GM23338 (cell line): ENCODE data around the gene EIF2S3B. TPM values are rescaled to one million over a fixed set of nuclear protein-coding genes. Genes with fewer than 3 reads are reported as not detected.

ENCODE experiments used
- ATAC-seq: fragments of 200-7000 bp; cut with Tn5 transposase; 3 replicates; pipeline ENCODE4 v1.9.1; 2020
- DNase-seq: peaks from one replicate; pipeline ENCODE4 v3.0.0-alpha.2; 2015; ENCODE audit warnings: low spot score
- H2AFZ ChIP-seq: fragments of 200-600 bp; sonication (generic); 2 replicates; pipeline ENCODE4 v1.8.0; 2016; ENCODE audit warnings: antibody characterized with exemption, mild to moderate bottlenecking, moderate library complexity
- H3F3A ChIP-seq: fragments of 200-600 bp; sonication (generic); replicated peaks from 2 replicates; pipeline ENCODE4 v1.8.0; 2017; ENCODE audit warnings: antibody characterized with exemption, mixed run types, low read depth
- H3K27ac ChIP-seq: fragments of 200-600 bp; sonication (generic); 2 replicates; pipeline ENCODE4 v1.6.1; 2016; ENCODE audit warnings: low read depth
- H3K27me3 ChIP-seq: fragments of 200-600 bp; sonication (generic); 2 replicates; pipeline ENCODE4 v1.8.0; 2016; ENCODE audit warnings: mild to moderate bottlenecking, mixed run types, moderate library complexity; ENCODE audit not compliant: insufficient read depth
- H3K36me3 ChIP-seq: fragments of 200-600 bp; sonication (generic); 2 replicates; pipeline ENCODE4 v1.8.0; 2016; ENCODE audit warnings: mild to moderate bottlenecking; ENCODE audit not compliant: insufficient read depth
- H3K4me1 ChIP-seq: fragments of 200-600 bp; sonication (generic); 2 replicates; pipeline ENCODE4 v1.8.0; 2016; ENCODE audit warnings: mild to moderate bottlenecking, moderate library complexity; ENCODE audit not compliant: insufficient read depth
- H3K4me2 ChIP-seq: fragments of 200-600 bp; sonication (generic); 2 replicates; pipeline ENCODE4 v1.7.1; 2017; ENCODE audit warnings: mixed run types
- H3K4me3 ChIP-seq: fragments of 200-600 bp; sonication (generic); 2 replicates; pipeline ENCODE4 v1.6.1; 2016; ENCODE audit warnings: mixed run types
- H3K79me2 ChIP-seq: fragments of 200-600 bp; sonication (generic); replicated peaks from 2 replicates; pipeline ENCODE4 v1.8.0; 2017; ENCODE audit warnings: mild to moderate bottlenecking; ENCODE audit not compliant: insufficient read depth
- H3K9me2 ChIP-seq: fragments of 200-600 bp; sonication (generic); 2 replicates; pipeline ENCODE4 v1.8.0; 2017; ENCODE audit not compliant: insufficient read depth
- H4K20me1 ChIP-seq: fragments of 200-600 bp; sonication (generic); replicated peaks from 2 replicates; pipeline ENCODE4 v1.8.0; 2017; ENCODE audit warnings: mild to moderate bottlenecking; ENCODE audit not compliant: insufficient read depth
- H3K27ac Mint-ChIP-seq: 2 replicates; pipeline ENCODE4 v1.8.0; 2020; ENCODE audit warnings: inconsistent platforms, mild to moderate bottlenecking, moderate library complexity, mixed read lengths
- H3K27me3 Mint-ChIP-seq: 3 replicates; pipeline ENCODE4 v1.8.0; 2022; ENCODE audit warnings: low read depth, mild to moderate bottlenecking, moderate library complexity, mixed read lengths, inconsistent platforms; ENCODE audit not compliant: insufficient read depth, poor library complexity
- H3K36me3 Mint-ChIP-seq: 3 replicates; pipeline ENCODE4 v1.8.0; 2021; ENCODE audit warnings: low read depth, mild to moderate bottlenecking, inconsistent platforms, moderate library complexity, mixed read lengths
- H3K4me1 Mint-ChIP-seq: 3 replicates; pipeline ENCODE4 v1.8.0; 2020; ENCODE audit warnings: mild to moderate bottlenecking, inconsistent platforms, mixed read lengths
- H3K4me3 Mint-ChIP-seq: 3 replicates; pipeline ENCODE4 v1.8.0; 2021; ENCODE audit warnings: moderate library complexity, mild to moderate bottlenecking, inconsistent platforms, mixed read lengths
- H3K9me3 Mint-ChIP-seq: 3 replicates; pipeline ENCODE4 v1.8.0; 2020; ENCODE audit warnings: moderate library complexity, mild to moderate bottlenecking, inconsistent platforms, mixed read lengths
- CREB1 ChIP-seq: fragments of 250-450 bp; sonication (Bioruptor Pico); IDR thresholded peaks from 2 replicates; pipeline ENCODE4 v1.5.0; 2020; ENCODE audit warnings: low read depth, mild to moderate bottlenecking, moderate library complexity
- EZH2 ChIP-seq: fragments of 200-600 bp; sonication (generic); IDR thresholded peaks from one replicate; pipeline ENCODE4 v1.8.0; 2017; ENCODE audit warnings: antibody characterized with exemption, mild to moderate bottlenecking, low read depth; ENCODE audit not compliant: unreplicated experiment
- EZH2phosphoT487 ChIP-seq: fragments of 200-600 bp; sonication (generic); IDR thresholded peaks from one replicate; pipeline ENCODE4 v1.8.1; 2018; ENCODE audit warnings: antibody characterized with exemption; ENCODE audit not compliant: unreplicated experiment
- JUNB ChIP-seq: IDR thresholded peaks from one replicate; pipeline ENCODE4 v1.6.1; 2016; ENCODE audit warnings: antibody characterized with exemption; ENCODE audit not compliant: unreplicated experiment
- NANOG ChIP-seq: IDR thresholded peaks from 2 replicates; pipeline ENCODE4 v1.6.1; 2016; ENCODE audit warnings: antibody characterized with exemption, borderline replicate concordance
- STAT1 ChIP-seq: IDR thresholded peaks from one replicate; pipeline ENCODE4 v1.6.1; 2016; ENCODE audit warnings: antibody characterized with exemption; ENCODE audit not compliant: unreplicated experiment
- ZNF114 ChIP-seq: fragments of 250-450 bp; sonication (Bioruptor Pico); IDR thresholded peaks from 2 replicates; pipeline ENCODE4 v1.5.0; 2020; ENCODE audit warnings: mild to moderate bottlenecking, moderate library complexity
- polyA plus RNA-seq: library from polyadenylated mRNA; unstranded; fragments of >200 nt; fragmentation: Nextera tagmentation; extraction: Ambion mirVana; gene quantifications from 2 replicates; pipeline ENCODE4 v1.2.1, GENCODE V29; 2016
- total RNA-seq: library from RNA; depleted of rRNA; stranded (reverse); fragments of >200 nt; shearing (Covaris generic); gene quantifications from 2 replicates; pipeline ENCODE4 v1.2.3, GENCODE V29; 2014
- TF ChIP-seq, protein P1 (sequence below), 2 experiments: fragments of 200-600 bp in 1 of 2; sonication (generic) in 1 of 2; conservative IDR thresholded peaks; 2 replicates each; pipeline versions ENCODE4 v1.5.1 to v1.6.1; 2016 to 2017; ENCODE audit warnings: antibody characterized with exemption in 2 of 2, low read depth in 2 of 2, mild to moderate bottlenecking in 2 of 2, moderate library complexity in 1 of 2
- TF ChIP-seq, protein P2 (sequence below): IDR thresholded peaks from 2 replicates; pipeline ENCODE4 v1.6.1; 2016; ENCODE audit warnings: antibody characterized with exemption
- TF ChIP-seq, protein P3 (sequence below): fragments of 250-450 bp; sonication (Bioruptor Pico); IDR thresholded peaks from 2 replicates; pipeline ENCODE4 v1.5.0; 2020; ENCODE audit warnings: mild to moderate bottlenecking, moderate library complexity

Gene EIF2S3B
- total and polyA plus RNA-seq, 2 experiments from 2014 or later: 0.24 to 10.8 TPM

DNA sequence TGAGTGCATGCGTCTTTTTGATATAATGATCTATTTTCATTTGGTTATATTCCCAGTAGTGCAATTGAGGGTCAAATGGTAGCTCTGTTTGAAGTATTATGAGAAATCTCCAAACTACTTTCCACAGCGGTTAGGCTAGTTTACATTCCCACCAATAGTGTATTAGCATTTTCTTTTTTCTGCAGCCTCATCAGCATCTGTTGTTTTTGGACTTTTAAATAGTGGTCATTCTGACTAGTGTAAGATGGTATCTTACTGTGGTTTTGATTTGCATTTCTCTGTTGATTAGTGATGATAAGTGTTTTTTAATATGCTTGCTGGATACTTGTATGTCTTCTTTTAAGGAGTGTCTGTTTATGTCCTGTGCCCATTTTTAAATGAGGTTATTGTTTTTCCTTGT lies 48.8 kb upstream of the EIF2S3B start:
- H3K36me3 Mint-ChIP-seq: peaks cover 15% of the 10 kb centered on the region; the same call in 1 of the 3 replicates
- ATAC-seq (no peak), DNase-seq (no peak)

DNA sequence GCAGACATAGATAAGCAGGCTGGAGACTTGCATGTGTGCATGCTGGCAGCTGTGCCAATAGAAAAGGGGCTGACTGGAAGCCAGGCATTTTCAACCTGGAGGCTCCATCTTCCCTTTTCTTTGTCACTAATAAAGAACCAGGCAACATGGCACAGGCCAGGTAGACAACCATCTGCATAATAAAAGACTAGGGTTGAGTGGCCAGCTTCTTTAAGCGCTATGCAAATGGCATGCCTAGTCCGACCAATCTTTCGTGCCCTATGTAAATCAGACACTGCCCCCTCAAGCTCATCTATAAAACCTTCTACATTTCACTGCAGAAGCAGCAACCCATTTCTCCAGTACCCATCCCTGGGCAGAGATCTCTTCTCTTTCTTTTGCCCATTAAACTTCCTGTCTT lies 47.9 kb upstream of the EIF2S3B start:
- Histone ChIP-seq H3K27me3 (no peaks in the 10 kb centered on the region), H3K4me2 (peak overlapping the region; percentile 29), H3K4me3 (no peak overlapping the region), H2AFZ (0 out of 2 replicates have a peak overlapping the region, but pooled peaks have one; percentile 2), H3F3A (no peaks in the 10 kb centered on the region), H3K9me2 (no peaks in the 10 kb centered on the region; the same call in 1 of the 2 replicates), H3K79me2 (no peaks in the 10 kb centered on the region), H3K27ac (0 out of 2 replicates have a peak overlapping the region, but pooled peaks have one; percentile 0), H3K4me1 (peaks cover 9% of the 10 kb centered on the region), H3K36me3 (no peaks in the 10 kb centered on the region), H4K20me1 (no peaks in the 10 kb centered on the region)
- TF ChIP-seq NANOG (no peak), CREB1 (CRISPR knock-in tag) (no peak), JUNB (no peak), EZH2 (no peak), STAT1 (no peak), ZNF114 (0 out of 2 replicates have a peak, but pooled peaks have one; percentile 45)
- TF ChIP-seq, protein P1, sequence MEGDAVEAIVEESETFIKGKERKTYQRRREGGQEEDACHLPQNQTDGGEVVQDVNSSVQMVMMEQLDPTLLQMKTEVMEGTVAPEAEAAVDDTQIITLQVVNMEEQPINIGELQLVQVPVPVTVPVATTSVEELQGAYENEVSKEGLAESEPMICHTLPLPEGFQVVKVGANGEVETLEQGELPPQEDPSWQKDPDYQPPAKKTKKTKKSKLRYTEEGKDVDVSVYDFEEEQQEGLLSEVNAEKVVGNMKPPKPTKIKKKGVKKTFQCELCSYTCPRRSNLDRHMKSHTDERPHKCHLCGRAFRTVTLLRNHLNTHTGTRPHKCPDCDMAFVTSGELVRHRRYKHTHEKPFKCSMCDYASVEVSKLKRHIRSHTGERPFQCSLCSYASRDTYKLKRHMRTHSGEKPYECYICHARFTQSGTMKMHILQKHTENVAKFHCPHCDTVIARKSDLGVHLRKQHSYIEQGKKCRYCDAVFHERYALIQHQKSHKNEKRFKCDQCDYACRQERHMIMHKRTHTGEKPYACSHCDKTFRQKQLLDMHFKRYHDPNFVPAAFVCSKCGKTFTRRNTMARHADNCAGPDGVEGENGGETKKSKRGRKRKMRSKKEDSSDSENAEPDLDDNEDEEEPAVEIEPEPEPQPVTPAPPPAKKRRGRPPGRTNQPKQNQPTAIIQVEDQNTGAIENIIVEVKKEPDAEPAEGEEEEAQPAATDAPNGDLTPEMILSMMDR (conservative IDR thresholded peaks at IDR 0.05; ENCODE audit: low read depth in 2 of 2): no peak; a peak in 1 of 4 replicates
- TF ChIP-seq, protein P2, sequence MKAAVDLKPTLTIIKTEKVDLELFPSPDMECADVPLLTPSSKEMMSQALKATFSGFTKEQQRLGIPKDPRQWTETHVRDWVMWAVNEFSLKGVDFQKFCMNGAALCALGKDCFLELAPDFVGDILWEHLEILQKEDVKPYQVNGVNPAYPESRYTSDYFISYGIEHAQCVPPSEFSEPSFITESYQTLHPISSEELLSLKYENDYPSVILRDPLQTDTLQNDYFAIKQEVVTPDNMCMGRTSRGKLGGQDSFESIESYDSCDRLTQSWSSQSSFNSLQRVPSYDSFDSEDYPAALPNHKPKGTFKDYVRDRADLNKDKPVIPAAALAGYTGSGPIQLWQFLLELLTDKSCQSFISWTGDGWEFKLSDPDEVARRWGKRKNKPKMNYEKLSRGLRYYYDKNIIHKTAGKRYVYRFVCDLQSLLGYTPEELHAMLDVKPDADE: no peak
- TF ChIP-seq, protein P3, sequence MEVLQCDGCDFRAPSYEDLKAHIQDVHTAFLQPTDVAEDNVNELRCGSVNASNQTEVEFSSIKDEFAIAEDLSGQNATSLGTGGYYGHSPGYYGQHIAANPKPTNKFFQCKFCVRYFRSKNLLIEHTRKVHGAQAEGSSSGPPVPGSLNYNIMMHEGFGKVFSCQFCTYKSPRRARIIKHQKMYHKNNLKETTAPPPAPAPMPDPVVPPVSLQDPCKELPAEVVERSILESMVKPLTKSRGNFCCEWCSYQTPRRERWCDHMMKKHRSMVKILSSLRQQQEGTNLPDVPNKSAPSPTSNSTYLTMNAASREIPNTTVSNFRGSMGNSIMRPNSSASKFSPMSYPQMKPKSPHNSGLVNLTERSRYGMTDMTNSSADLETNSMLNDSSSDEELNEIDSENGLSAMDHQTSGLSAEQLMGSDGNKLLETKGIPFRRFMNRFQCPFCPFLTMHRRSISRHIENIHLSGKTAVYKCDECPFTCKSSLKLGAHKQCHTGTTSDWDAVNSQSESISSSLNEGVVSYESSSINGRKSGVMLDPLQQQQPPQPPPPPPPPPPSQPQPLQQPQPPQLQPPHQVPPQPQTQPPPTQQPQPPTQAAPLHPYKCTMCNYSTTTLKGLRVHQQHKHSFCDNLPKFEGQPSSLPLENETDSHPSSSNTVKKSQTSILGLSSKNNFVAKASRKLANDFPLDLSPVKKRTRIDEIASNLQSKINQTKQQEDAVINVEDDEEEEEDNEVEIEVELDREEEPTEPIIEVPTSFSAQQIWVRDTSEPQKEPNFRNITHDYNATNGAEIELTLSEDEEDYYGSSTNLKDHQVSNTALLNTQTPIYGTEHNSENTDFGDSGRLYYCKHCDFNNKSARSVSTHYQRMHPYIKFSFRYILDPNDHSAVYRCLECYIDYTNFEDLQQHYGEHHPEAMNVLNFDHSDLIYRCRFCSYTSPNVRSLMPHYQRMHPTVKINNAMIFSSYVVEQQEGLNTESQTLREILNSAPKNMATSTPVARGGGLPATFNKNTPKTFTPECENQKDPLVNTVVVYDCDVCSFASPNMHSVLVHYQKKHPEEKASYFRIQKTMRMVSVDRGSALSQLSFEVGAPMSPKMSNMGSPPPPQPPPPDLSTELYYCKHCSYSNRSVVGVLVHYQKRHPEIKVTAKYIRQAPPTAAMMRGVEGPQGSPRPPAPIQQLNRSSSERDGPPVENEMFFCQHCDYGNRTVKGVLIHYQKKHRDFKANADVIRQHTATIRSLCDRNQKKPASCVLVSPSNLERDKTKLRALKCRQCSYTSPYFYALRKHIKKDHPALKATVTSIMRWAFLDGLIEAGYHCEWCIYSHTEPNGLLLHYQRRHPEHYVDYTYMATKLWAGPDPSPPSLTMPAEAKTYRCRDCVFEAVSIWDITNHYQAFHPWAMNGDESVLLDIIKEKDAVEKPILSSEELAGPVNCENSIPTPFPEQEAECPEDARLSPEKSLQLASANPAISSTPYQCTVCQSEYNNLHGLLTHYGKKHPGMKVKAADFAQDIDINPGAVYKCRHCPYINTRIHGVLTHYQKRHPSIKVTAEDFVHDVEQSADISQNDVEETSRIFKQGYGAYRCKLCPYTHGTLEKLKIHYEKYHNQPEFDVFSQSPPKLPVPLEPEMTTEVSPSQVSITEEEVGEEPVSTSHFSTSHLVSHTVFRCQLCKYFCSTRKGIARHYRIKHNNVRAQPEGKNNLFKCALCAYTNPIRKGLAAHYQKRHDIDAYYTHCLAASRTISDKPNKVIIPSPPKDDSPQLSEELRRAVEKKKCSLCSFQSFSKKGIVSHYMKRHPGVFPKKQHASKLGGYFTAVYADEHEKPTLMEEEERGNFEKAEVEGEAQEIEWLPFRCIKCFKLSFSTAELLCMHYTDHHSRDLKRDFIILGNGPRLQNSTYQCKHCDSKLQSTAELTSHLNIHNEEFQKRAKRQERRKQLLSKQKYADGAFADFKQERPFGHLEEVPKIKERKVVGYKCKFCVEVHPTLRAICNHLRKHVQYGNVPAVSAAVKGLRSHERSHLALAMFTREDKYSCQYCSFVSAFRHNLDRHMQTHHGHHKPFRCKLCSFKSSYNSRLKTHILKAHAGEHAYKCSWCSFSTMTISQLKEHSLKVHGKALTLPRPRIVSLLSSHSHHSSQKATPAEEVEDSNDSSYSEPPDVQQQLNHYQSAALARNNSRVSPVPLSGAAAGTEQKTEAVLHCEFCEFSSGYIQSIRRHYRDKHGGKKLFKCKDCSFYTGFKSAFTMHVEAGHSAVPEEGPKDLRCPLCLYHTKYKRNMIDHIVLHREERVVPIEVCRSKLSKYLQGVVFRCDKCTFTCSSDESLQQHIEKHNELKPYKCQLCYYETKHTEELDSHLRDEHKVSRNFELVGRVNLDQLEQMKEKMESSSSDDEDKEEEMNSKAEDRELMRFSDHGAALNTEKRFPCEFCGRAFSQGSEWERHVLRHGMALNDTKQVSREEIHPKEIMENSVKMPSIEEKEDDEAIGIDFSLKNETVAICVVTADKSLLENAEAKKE (CRISPR knock-in tag): 0 out of 2 replicates have a peak, but pooled peaks have one; percentile 29
- H3K27me3 Mint-ChIP-seq: peaks cover 2% of the 10 kb centered on the region
- DNase-seq (peak; percentile 84), ATAC-seq (peak; percentile 97)
- H3K36me3 Mint-ChIP-seq: peaks cover 15% of the 10 kb centered on the region; the same call in 1 of the 3 replicates
- H3K27ac Mint-ChIP-seq: peak overlapping the region; percentile 48; the same call in 1 of the 2 replicates
- H3K4me1 Mint-ChIP-seq: peaks cover 11% of the 10 kb centered on the region; the same call in 2 of the 3 replicates
- no peak overlapping the region for H3K4me3 Mint-ChIP-seq
- H3K9me3 Mint-ChIP-seq: peaks cover 28% of the 10 kb centered on the region; the same call in 2 of the 3 replicates

More for the DNA sequence above, 48.8 kb upstream of the EIF2S3B start:
- Histone ChIP-seq H3K79me2 (no peaks in the 10 kb centered on the region), H3F3A (no peaks in the 10 kb centered on the region), H2AFZ (0 out of 2 replicates have a peak overlapping the region, but pooled peaks have one; percentile 2), H3K9me2 (no peaks in the 10 kb centered on the region; the same call in 1 of the 2 replicates), H4K20me1 (no peaks in the 10 kb centered on the region), H3K27me3 (no peaks in the 10 kb centered on the region), H3K4me1 (peaks cover 9% of the 10 kb centered on the region), H3K36me3 (no peaks in the 10 kb centered on the region), H3K4me2 (no peak overlapping the region), H3K27ac (no peak overlapping the region), H3K4me3 (no peak overlapping the region)
- peaks cover 2% of the 10 kb centered on the region for H3K27me3 Mint-ChIP-seq
- H3K27ac Mint-ChIP-seq: no peak overlapping the region
- no peak overlapping the region for H3K4me3 Mint-ChIP-seq
- peaks cover 28% of the 10 kb centered on the region; the same call in 2 of the 3 replicates for H3K9me3 Mint-ChIP-seq
- peaks cover 11% of the 10 kb centered on the region; the same call in 2 of the 3 replicates for H3K4me1 Mint-ChIP-seq
- TF ChIP-seq, protein P2: no peak
- TF ChIP-seq EZH2phosphoT487 (no peak), CREB1 (CRISPR knock-in tag) (no peak)
